HG03432 (cell line): ENCODE data around the gene TMEM176B.
"Not testable (repeated sequence)": the region's sequence is repeated elsewhere in the genome, so short reads cannot be mapped to it uniquely, and the experiment has no call there.

Source experiments
- ATAC-seq: cut with Tn5 transposase; IDR thresholded peaks from one replicate; pipeline ENCODE4 v1.9.1; 2021; ENCODE audit warnings: mild to moderate bottlenecking, moderate library complexity; ENCODE audit not compliant: unreplicated experiment

Gene TMEM176B

GRCh38 chr7:150823484-150824126, 23.4 kb upstream of the TMEM176B start:
- no peak for ATAC-seq

GRCh38 chr7:150823043-150823442, 22.9 kb upstream of the TMEM176B start:
- no peak for ATAC-seq

GRCh38 chr7:150820578-150821198, 20.5 kb upstream of the TMEM176B start:
- no peak for ATAC-seq

- ATAC-seq, result no peak
Measured at GRCh38 chr7:150820148-150820547, 20.0 kb upstream of the TMEM176B start.

GRCh38 chr7:150818971-150819370, 18.8 kb upstream of the TMEM176B start:
- no peak for ATAC-seq

GRCh38 chr7:150814328-150815001, 14.3 kb upstream of the TMEM176B start:
- no peak for ATAC-seq

- ATAC-seq, result not testable (repeated sequence)
Measured at GRCh38 chr7:150807616-150808438, 7.7 kb upstream of the TMEM176B start.

GRCh38 chr7:150806863-150807262, 6.7 kb upstream of the TMEM176B start:
- ATAC-seq, result no peak

GRCh38 chr7:150806454-150806853, 6.3 kb upstream of the TMEM176B start:
- ATAC-seq, result no peak

- no peak for ATAC-seq
Measured at GRCh38 chr7:150805864-150806263, 5.7 kb upstream of the TMEM176B start.

GRCh38 chr7:150804802-150805201, 4.6 kb upstream of the TMEM176B start:
- ATAC-seq, result no peak

GRCh38 chr7:150803161-150803860, 3.1 kb upstream of the TMEM176B start:
- no peak for ATAC-seq

GRCh38 chr7:150801946-150802771, 2.0 kb upstream of the TMEM176B start:
- no peak for ATAC-seq

- no peak for ATAC-seq
Measured at GRCh38 chr7:150801242-150801945, 1.2 kb upstream of the TMEM176B start.

- ATAC-seq, result no peak
Measured at GRCh38 chr7:150800581-150801241, 547 bp upstream of the TMEM176B start, which contains the start of gene TMEM176A. Gene TMEM176A, plus strand, starts transcription at chr7:150800769. Its CDS starts 782 bp downstream, at chr7:150801551.

- ATAC-seq, result no peak
Measured at GRCh38 chr7:150799156-150799555, 1.0 kb downstream of the TMEM176B start.

GRCh38 chr7:150797661-150798060, 2.5 kb downstream of the TMEM176B start:
- no peak for ATAC-seq

GRCh38 chr7:150793569-150794238, 6.5 kb downstream of the TMEM176B start:
- ATAC-seq, result no peak
